ENCODE results near the gene MMAB.

MMAB gene

GRCh38 chr12:109545826-109546225 lies 27.5 kb downstream of the MMAB start:
- no peak for DNase-seq (ENCODE audit: low read depth)
- H3K4me3 ChIP-seq (ENCODE audit: low read depth, low read length): no peak overlapping the region
- no peak for TF ChIP-seq CTCF (conservative IDR thresholded peaks at IDR 0.05; ENCODE audit: low read depth, low read length)

GRCh38 chr12:109544955-109545531 lies 28.3 kb downstream of the MMAB start:
- no peak for DNase-seq (ENCODE audit: low read depth)
- no peak for TF ChIP-seq CTCF (conservative IDR thresholded peaks at IDR 0.05; ENCODE audit: low read depth, low read length)
- no peak overlapping the region for H3K4me3 ChIP-seq (ENCODE audit: low read depth, low read length)

- DNase-seq (ENCODE audit: low read depth): no peak
- H3K4me3 ChIP-seq (ENCODE audit: low read depth, low read length): no peak overlapping the region
- no peak for TF ChIP-seq CTCF (conservative IDR thresholded peaks at IDR 0.05; ENCODE audit: low read depth, low read length)
These were observed 30.4 kb downstream of the MMAB start for GRCh38 chr12:109542876-109543275.

GRCh38 chr12:109542014-109542413 lies 31.3 kb downstream of the MMAB start:
- peak; percentile 62 for DNase-seq (ENCODE audit: low read depth)
- H3K4me3 ChIP-seq (ENCODE audit: low read depth, low read length): no peak overlapping the region
- no peak for TF ChIP-seq CTCF (conservative IDR thresholded peaks at IDR 0.05; ENCODE audit: low read depth, low read length)

GRCh38 chr12:109541413-109541726 lies 31.9 kb downstream of the MMAB start:
- H3K4me3 ChIP-seq (ENCODE audit: low read depth, low read length): no peak overlapping the region
- no peak for DNase-seq (ENCODE audit: low read depth)
- no peak for TF ChIP-seq CTCF (conservative IDR thresholded peaks at IDR 0.05; ENCODE audit: low read depth, low read length)

- TF ChIP-seq CTCF (conservative IDR thresholded peaks at IDR 0.05; ENCODE audit: low read depth, low read length): no peak
- H3K4me3 ChIP-seq (ENCODE audit: low read depth, low read length): no peak overlapping the region
- no peak for DNase-seq (ENCODE audit: low read depth)
These were observed 32.5 kb downstream of the MMAB start for GRCh38 chr12:109540526-109541412.

GRCh38 chr12:109539508-109539907 lies 33.8 kb downstream of the MMAB start:
- no peak for TF ChIP-seq CTCF (conservative IDR thresholded peaks at IDR 0.05; ENCODE audit: low read depth, low read length)
- no peak for DNase-seq (ENCODE audit: low read depth)
- no peak overlapping the region for H3K4me3 ChIP-seq (ENCODE audit: low read depth, low read length)

Measured in choroid plexus epithelial cell (primary cell).